ENCODE results near the gene LGALS3BP. TPM values are rescaled to one million over a fixed set of nuclear protein-coding genes. Genes with fewer than 3 reads are reported as not detected.
"Not testable (repeated sequence)": the region's sequence is repeated elsewhere in the genome, so short reads cannot be mapped to it uniquely, and the experiment has no call there.

The LGALS3BP gene
- total RNA-seq, 1 experiment from 2014 or later, result 383 TPM

DNA sequence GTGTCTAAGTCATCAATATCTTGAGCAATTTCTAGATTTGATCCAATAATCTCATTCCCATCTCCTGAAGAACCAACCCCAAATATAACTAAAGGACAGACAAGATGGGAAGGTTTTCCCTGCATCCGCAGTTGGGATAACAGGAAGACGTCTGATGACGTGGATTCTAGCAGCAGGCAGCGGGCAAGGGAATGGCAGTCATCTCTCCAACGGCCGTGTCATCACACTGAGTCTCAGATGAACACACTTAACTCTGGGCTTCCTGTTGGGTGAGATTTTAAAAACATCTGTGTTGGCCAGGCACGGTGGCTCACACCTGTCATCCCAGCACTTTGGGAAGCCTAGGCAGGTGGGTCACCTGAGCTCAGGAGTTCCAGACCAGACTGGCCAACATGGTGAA lies 33.6 kb downstream of the LGALS3BP start:
- DNase-seq (ENCODE audit: extremely low read depth, low read depth), result no peak

DNA sequence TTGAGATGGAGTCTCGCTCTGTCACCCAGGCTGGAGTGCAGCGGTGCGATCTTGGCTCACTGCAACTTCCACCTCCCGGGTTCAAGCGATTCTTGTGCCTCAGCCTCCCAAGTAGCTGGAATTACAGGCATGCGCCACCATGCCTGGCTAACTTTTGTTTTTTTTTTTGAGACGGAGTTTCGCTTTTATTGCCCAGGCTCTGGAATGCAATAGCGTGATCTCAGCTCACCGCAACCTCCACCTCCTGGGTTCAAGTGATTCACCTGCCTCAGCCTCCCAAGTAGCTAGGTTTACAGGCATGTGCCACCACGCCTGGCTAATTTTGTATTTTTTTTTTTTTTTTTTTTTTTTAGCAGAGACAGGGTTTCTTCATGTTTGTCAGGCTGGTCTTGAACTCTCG lies 34.3 kb downstream of the LGALS3BP start:
- not testable (repeated sequence) for DNase-seq (ENCODE audit: extremely low read depth, low read depth)

DNA sequence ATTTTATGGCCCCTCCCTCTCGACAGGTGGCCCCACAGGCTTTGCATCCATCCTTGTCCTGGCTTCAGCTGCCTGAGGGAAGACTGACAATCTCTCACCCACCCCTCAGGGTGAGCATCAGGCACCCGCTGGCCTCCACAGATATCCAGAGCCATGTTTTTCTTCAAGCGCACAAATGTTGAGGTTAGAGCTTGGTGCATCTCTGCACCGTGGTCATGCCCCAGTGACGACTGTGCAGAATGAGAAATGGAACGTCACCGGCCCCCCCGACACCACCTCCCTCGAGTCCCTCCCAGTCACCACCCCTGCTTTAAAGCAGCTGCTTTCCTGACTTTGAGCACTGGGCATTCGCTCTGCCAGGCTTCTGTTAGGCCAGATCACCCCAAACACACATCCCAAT lies 34.8 kb downstream of the LGALS3BP start:
- DNase-seq (ENCODE audit: extremely low read depth, low read depth), result no peak

DNA sequence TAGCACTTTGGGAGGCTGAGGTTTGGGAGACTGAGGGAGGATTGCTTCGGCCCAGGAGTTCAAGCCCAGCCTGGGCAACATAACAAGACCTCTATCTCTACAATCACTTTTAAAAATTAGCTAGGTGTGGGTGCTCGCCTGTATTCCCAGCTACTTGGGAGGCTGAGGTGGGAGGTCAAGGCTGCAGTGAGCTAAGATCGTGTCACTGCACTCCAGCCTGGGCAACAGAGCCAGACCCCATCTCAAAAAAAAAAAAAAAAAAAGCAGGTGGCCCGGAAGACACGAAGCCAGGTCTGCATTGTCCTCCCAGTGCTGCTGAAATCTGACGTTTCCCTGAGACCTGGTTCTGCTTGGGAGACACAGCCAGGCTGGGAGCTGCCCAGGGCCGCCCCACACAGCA lies 35.7 kb downstream of the LGALS3BP start:
- DNase-seq (ENCODE audit: extremely low read depth, low read depth), result no peak

DNA sequence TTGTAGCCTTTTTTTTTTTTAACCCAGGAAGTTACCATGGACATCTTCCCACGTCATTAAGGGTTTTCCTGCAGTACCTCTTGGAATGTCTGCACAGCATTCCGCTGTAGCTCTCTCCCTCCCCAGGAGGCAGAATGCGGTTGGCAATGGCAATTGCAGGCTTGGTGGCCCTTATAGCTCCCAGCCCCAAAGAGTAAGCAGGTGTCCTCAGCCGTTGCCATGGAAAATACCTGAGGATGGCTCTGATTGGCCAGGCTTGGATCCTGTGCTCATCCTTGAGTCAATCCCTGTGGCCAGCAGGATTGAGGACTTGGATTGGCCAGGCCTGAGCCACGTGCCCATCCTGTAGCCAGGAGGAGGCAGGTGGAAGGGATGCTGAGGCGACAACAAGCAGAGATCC lies 39.0 kb downstream of the LGALS3BP start:
- DNase-seq (ENCODE audit: extremely low read depth, low read depth), result no peak

DNA sequence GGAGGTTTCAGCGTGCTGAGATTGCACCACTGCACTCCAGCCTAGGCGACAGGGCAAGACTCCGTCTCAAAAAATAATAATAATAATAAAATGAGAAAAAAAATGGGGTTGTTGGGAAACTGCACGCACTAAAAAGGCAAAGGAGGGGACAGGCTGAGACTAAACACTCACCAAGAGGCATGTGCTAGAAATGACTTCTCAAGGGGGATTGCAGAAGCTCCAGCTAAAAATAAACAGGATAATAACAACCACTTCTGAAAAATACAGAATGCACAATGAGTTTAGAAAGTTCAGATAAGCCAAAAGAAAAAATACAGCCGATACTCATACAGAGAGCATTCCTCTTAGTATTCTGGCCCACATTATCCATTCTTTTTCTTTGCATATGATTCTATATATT lies 39.5 kb downstream of the LGALS3BP start:
- no peak for DNase-seq (ENCODE audit: extremely low read depth, low read depth)

DNA sequence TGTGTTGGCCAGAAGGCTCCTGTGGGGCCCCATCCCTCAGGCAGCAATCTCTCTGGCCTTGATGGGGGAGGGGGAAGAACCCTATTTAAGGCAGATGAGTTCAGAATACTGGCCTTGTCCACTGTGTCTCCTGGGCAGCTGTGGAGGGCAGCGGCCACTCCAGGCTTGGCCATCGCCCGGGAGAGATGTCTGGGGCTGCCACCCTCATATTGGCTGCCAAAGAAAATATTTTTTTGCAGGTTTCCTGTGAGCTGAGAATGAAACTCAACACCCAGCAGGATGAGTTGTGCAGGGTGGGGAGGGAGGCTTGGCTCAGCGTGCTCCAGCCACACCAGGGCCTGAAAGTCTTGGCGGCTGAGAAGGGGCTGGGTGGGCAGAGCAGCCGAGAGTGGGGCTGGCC lies 40.1 kb downstream of the LGALS3BP start:
- DNase-seq (ENCODE audit: extremely low read depth, low read depth), result no peak

DNA sequence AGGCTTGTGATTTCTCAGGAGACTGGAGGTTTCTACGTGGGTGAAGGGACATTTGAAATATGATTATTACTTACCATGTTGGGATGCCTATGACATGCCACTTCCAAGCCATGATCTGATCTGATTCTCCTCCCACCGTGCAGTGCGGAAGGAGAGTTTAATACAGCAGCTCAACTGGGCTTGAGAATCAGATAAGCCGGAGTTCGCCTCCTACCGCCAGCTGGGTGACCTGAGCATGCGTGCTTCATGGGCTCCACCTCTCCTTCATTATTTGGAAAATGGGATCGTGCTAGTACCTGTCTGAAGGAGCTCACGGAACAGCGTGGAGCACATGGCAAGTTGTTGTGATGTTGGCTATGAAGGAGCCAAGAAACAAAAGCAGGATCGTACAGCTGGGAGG lies 42.2 kb downstream of the LGALS3BP start:
- no peak for DNase-seq (ENCODE audit: extremely low read depth, low read depth)

DNA sequence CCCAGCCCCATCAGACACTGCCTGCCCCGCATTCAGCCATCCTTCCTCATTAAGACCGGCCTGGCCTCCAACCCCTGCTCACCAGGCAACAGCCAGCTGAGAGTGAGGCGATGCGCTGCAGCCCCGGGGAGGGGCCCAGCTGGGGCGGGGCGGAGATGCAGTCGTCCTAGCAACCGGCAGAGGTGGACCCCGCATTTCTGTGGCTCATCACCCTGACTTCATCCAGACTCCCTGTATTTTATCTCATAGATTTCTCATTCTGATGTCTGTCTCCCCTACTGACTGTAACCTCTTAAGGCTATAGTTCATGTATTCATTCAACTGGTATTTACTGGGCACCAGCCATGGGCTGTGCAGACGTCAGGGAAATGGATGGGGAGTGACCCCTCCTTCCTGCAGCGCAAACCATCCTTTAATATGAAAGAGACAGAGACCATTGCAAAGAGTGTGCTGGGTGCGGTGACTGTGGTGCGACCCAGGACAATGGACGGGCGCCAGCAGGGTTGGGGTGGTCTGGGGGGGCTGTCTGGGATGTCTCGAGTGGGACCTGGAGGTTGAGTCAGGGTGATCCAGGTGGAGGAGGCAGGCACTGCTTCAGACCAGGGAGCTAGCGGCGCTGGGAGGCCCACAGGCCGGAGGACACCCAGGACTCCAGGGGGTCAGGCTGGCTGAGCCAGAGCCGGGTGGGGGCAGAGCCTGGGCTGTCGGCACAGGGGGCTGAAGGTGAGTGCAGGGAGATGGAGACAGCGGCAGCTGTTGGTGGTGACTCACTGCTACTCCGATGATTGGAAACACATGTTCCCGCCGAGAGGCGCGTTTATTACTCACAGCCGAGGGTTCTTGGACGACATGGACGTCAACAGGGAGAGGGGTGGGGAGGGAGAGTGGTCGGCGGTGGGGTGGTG lies 44.1 kb downstream of the LGALS3BP start:
- DNase-seq (ENCODE audit: extremely low read depth, low read depth), result no peak

DNA sequence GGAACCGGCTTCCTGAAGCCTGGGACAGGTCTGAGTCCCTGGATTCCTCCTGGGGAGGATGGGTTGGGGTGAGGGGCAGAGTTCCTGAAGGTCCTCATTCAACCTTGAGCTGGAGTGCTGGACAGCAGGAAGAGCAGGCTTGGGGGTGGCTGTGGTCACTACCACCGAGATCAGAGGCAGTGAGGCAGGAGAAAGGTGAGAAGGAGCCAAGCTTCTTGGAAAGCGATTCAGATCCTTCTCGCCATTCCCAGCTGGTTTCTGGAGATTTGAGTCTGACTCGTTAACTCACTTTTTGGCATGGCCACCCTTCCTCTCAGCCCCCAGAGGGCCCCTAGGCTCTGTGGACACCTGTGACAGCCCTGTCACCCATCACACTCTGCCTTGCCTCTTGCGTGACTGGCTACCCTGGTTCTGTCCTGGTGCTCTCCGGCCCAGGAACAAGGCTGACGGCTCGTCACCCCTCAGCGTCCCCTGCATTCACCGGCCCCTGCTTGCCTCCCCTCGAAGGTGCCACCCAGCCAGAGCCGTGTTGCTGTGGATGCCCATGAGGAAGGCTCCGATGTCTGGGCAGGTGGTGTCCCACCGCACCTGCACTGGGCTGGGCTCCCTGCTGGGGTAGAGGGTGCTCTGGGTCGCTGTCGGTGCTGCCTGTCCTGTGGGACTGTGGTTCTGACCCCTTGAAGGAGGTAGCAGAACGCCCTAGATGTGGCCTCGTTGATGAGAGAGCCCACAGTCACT lies 44.9 kb downstream of the LGALS3BP start:
- DNase-seq (ENCODE audit: extremely low read depth, low read depth), result no peak

DNA sequence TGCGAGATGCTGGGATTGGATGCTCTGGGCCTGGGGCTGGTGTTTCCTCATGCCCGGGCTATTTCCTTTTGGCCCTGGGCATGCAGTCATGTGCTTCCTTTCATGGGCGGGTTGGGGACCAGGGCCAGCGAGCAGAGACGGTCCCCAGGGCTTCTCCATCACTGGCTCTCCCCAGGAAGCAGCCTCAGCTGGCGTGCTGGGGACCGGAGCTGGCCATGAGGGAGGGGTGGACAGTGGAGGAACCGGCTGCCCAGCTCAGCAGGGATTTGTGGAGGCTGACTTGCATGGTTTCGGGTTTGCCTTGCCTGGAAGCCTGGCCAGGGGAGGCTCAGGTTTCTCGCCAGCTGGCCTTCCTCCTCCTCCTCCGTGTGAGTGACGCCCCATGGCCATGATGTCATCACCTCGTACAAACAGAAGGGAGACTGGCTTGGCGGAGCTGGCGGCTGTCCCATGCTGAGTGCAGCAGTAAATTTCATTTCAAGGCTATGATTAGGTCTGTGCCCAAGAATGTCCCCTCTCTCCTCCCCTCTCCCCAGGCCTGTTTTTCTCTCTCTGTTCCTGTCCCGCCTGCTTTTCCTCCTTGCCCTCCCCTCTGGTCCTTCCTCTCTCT lies 45.7 kb downstream of the LGALS3BP start:
- DNase-seq (ENCODE audit: extremely low read depth, low read depth), result peak; percentile 68

DNA sequence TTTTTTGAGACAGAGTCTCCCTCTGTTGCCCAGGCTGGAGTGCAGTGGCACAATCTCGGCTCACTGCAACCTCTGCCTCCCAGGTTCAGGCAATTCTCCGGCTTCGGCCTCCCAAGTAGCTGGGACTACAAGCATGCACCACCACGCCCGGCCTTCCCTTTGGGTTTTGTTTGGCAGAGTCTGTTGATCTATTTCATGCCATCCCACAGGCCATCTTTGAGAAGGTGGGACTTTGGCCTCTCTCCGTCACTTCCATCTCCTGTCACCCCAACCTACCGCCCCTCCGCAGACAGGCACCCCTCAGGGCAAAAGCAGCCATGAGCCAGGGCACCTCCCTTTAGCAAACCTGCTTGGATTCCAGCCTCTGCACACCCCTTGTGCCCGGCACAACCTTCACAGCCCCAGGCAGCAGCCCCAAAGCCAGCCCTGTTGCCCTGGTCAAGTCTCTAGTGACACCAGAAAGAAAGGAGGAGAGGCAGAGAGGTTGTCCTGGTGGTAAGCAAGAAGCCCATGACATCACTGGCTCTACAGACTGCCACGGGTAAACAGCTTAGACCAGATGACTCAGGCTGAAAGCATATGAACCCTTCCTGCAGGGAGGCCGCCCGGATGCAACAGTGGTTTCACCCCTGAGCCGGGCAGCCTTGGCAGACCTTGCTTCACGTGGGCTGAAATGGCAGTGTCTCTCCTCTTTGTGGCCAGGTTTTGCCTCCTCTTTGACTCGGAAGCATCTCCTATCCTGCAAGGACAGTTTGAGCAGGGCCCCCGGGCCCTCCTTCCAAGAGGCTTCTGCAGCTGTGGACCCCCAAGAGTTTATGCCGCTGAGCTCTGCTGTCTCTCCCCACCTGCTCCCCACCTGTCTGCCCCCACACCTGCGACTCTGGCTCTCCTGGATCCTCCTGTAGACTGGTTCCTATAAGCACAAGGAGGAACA lies 46.4 kb downstream of the LGALS3BP start:
- peak; percentile 91 for DNase-seq (ENCODE audit: extremely low read depth, low read depth)

DNA sequence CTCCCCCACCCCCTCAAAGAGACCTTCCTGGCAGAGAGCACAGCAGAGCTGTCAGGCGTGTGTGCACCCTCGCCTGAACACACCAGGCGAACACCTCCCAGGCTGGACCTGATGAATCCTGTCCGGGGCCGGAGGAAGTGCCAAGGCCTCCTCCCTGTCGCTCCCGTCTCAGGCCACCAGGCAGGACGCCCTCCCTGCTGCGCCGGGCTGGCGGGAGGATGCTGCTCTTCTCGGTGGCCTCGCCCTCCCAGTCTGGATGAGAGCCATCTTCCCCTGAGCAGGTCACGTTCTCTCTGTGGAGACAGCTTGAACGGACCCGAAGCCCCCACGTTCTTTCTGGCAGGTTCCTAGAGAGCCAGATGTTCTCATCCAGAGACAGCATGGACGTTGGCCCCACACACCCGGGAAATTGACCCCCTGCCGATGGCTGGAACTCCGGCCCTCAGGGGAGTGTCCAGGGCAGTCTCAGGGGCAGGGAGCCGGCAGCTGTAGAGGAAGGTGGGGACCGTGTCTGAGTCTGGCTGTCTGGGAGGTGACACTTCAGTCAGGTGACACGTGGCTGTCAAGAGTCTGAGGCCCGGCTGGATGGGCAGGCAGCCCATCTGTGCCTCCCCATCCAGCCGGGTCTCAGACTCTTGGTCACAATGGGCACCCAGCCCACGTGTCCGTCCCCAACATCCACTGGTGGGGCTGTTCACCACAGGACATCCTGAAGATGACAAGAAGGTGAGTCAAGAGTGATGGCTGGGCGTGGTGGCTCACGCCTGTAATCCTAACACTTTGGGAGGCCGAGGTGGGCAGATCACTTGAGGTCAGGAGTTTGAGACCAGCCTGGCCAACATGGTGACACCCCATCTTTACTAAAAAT lies 49.6 kb downstream of the LGALS3BP start:
- DNase-seq (ENCODE audit: extremely low read depth, low read depth), result no peak

DNA sequence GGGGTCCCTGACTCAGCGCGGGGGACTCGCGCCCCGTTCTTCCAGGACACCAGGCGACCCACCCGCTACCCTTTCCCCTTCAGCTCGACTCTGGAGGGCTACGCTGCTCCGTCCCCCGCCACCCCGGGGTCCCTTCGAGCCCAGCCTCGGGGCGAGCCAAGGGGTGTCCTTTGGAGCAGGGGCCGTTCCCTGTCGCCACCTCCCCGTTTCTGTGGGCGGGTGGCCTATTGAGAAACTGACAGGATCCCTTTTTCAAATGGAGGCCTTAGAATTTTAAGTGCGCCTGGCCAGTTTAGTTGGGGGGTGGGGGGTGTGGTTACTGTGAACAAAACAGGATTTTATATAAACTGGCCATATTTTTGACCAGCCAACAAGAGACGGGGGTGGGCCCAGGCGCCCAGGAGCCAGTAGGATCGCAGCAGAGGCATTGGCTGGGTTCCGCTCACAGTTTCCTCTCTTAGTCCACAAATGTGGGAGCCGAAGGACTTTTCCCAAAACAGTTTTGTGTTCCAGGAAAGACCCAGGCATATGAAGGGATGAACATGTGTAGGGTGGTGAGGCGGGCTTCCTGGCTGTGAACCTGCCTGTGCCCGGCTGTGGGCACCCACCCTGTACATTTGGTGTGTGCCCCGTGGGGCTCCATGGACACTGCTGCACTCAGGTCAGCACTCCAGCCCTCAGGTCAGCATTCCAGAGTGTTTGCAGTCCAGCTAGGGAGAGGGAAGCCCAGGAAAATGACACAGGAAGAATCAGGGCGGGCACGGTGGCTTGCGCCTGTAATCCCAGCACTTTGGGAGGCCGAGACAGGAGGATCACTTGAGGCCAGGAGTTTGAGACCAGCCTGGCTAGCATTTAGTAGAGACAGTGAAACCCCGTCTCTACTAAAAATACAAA lies 53.8 kb downstream of the LGALS3BP start:
- DNase-seq (ENCODE audit: extremely low read depth, low read depth), result no peak

DNA sequence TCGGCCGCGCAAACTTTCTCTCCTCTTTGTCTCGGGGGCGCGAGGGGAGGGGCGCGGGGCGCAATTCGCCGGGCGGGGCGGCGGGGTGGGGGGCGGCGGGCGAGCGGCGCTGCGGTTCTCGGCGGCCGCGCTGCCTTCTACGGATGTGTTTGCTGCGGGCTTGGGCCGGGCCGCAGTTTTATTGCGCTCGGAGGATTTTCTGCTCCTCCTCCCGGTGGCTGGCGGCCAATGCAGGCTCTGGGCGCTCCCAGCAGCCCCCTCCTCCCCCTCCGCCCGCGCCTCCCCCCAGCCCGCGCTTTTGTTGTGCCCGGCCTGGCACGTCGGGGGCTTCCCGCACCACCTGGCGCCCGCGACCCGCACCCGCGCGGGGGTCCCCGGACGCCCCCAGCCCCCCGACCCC lies 54.5 kb downstream of the LGALS3BP start, which contains the start of gene TIMP2:
TIMP2 (minus strand) TSS at position 154 of the 400 bp plus-strand sequence. CDS start 299 bp downstream, outside the sequence.
- peak; percentile 77 for DNase-seq (ENCODE audit: extremely low read depth, low read depth)

DNA sequence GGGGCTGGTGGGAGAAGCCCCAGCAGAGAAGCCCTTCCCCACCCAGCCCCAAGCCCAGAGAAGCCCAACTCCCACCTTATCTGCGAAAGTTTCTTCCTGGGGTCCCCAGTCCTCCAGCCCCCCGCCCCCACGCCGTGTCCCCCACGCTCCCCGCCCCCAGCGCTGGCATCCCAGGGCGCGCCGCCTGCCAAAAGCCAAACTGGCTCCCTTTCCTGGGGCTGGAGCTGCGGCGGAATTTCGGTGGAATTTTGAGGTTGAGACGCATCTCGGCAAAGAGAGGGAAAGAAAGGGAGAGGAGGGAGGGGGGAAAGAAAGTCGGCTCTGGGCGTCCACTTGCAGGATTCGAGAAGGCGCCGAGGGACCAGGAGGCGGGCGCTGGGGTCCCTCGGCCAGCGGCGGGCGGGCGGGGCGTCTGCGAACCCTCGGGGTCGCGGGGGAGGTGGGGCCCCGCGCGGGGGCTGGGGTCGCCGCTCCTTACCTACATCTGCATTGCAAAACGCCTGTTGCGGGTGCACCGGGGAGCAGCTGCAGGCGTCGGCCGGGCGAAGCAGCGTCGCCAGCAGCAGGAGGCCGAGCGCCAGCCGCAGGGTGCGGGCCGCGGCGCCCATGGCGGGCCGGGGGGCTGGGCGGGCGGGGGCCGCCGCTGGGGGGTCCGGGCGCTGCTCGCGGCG lies 55.1 kb downstream of the LGALS3BP start:
- DNase-seq (ENCODE audit: extremely low read depth, low read depth), result no peak

DNA sequence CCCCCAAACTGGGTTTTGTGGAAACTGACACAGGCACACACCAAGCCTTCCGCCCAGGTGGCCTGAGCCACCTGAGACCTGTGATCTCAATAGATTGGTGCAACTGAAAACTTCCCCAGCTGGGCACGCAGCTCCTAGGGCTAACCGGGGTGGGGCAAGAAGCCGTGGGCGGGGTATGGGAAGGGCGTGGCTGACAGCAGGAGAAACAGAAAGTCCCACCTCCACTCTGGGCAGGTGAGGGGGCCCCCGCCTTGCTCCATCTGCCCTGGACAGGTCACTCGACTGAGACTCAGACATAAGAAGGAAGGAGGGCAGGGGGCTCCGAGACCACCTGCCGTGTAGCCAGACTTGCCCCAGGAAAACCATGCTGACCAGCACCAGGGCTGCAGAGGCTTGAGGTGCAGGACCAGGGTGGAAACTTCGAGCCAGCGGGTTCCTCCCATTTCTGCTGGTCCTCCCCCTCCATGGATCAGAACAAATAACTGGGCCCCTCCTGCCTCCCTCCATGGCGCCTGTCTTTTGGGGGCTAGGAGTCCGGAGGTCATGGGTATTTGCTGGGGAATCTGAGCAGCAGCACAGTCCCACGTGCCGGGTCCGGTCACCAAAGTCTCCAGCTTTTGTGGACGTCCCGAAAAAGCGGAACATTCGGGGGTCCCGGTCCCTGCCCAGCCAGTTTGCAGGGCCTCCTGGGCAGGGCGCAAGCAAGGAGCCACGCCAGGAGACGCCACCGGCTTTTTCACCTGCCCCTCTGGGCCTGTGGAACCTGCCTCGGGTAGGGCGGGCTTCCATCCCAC lies 55.9 kb downstream of the LGALS3BP start:
- DNase-seq (ENCODE audit: extremely low read depth, low read depth), result no peak

Measured in NCI-H460 (cell line).